ENCODE results near the gene SDHA.

The SDHA gene

DNA sequence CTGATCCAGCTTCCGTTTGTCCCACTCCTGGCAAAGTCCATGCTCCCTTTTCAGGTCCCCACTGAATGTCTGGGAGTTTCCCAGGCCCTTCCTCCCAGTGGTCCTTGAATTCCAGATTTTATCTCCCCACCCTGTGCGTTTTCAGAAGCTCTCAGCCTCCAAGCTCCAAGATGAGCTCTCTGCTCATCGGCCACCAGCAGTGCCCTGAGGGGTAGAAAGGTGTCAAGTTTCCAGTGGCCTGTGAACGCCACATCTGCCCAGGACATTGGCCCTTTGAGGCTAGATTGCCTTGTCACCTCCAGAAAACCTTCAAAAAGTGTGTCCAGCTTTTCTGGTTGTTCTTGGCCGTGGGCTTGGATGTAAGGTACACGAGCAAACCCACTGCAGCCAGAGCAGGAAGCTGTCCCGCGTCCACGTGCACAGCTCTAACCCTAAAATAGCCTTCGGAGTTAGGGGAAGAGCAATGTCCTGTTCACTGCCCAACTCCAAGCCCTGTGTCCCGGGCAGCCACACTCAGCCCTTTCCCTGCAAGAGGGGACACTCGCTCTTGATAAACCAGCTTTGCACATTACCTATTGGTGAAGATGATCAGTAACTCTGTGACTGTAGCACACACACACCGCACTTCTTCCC lies 37.7 kb upstream of the SDHA start:
- Histone ChIP-seq H3K9me3 (ENCODE audit: control insufficient read depth, low read length) (no peaks in the 10 kb centered on the region), H2AFZ (no peak overlapping the region), H3K79me2 (no peaks in the 10 kb centered on the region), H3K27me3 (ENCODE audit: control insufficient read depth, insufficient read depth, low read length) (no peaks in the 10 kb centered on the region), H3K36me3 (ENCODE audit: control insufficient read depth, insufficient read depth, low read length) (no peaks in the 10 kb centered on the region), H3K4me1 (peaks cover 7% of the 10 kb centered on the region), H3K9ac (no peak overlapping the region), H3K4me3 (ENCODE audit: low read depth, low read length) (no peak overlapping the region), H3K27ac (no peak overlapping the region), H3K4me2 (ENCODE audit: low read length) (no peak overlapping the region)
- TF ChIP-seq, protein P1, sequence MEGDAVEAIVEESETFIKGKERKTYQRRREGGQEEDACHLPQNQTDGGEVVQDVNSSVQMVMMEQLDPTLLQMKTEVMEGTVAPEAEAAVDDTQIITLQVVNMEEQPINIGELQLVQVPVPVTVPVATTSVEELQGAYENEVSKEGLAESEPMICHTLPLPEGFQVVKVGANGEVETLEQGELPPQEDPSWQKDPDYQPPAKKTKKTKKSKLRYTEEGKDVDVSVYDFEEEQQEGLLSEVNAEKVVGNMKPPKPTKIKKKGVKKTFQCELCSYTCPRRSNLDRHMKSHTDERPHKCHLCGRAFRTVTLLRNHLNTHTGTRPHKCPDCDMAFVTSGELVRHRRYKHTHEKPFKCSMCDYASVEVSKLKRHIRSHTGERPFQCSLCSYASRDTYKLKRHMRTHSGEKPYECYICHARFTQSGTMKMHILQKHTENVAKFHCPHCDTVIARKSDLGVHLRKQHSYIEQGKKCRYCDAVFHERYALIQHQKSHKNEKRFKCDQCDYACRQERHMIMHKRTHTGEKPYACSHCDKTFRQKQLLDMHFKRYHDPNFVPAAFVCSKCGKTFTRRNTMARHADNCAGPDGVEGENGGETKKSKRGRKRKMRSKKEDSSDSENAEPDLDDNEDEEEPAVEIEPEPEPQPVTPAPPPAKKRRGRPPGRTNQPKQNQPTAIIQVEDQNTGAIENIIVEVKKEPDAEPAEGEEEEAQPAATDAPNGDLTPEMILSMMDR (IDR thresholded peaks at IDR 0.05): no peak

DNA sequence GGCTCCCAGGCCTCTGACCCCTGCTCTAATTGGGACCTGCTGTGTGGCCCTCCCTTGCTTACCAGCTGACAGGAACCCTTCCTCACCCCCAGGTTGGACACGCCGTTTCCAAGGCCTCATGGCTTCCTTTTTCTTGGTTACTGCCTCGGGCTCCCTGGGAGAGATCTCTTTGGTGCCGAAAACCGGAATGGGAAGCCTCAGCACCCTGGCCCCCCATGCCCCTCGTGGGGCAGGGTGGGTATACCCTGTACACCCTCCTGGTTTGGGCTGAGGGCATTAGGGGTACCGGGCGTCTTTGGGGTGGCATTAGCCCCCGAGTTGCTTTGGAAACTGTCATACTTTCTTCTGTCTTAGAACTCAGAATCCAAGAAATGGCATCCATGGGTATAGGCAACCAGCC lies 37.0 kb upstream of the SDHA start:
- H3K36me3 ChIP-seq (ENCODE audit: control insufficient read depth, insufficient read depth, low read length): no peaks in the 10 kb centered on the region
- no peak overlapping the region for H3K9ac ChIP-seq
- H3K79me2 ChIP-seq: no peaks in the 10 kb centered on the region
- H3K27ac ChIP-seq: no peak overlapping the region
- H3K27me3 ChIP-seq (ENCODE audit: control insufficient read depth, insufficient read depth, low read length): no peaks in the 10 kb centered on the region
- no peak overlapping the region for H3K4me3 ChIP-seq (ENCODE audit: low read depth, low read length)
- no peak overlapping the region for H3K4me2 ChIP-seq (ENCODE audit: low read length)
- peaks cover 7% of the 10 kb centered on the region for H3K4me1 ChIP-seq
- H3K9me3 ChIP-seq (ENCODE audit: control insufficient read depth, low read length): no peaks in the 10 kb centered on the region
- TF ChIP-seq, protein P1 (IDR thresholded peaks at IDR 0.05): no peak
- no peak overlapping the region for H2AFZ ChIP-seq

DNA sequence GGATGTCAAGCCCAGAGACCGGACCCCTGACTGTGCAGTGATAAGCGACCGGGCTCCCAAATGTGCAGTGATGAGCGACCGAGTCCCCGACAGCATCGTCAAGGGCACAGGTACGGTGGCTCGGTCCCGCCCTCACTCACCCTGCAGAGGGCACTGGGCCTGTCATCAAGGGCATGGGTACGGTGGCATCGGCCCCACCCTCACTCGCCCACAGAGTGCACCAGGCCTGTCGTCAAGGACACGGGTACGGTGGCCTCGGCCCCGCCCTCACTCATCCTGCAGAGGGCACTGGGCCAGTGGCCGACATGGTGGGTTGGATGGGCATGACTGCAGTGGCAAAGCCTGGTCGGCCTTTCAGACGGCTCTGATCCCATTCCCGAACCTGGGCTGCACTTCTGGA lies 36.6 kb upstream of the SDHA start:
- TF ChIP-seq, protein P1 (IDR thresholded peaks at IDR 0.05): no peak
- H3K27me3 ChIP-seq (ENCODE audit: control insufficient read depth, insufficient read depth, low read length): no peaks in the 10 kb centered on the region

DNA sequence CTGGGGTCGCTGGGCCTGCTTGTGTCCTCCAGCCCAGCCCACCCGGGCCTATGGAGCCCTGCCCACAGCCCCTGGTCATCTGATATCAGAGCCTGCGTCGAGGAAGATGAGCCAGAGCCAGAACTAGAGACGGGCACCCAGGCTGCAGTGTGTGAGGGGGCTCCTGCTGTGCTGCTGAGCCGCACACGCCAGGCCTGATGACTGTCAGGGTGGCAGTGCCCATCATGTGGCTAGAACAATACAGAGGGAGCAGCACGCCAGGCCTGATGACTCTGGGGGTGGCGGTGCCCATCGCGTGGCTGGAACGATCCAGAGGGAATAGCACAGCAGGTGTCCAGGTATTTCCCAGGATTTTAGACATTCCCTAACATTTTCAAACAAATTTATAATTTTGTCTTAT lies 36.0 kb upstream of the SDHA start:
- Histone ChIP-seq H3K79me2 (no peaks in the 10 kb centered on the region), H3K4me3 (ENCODE audit: low read depth, low read length) (no peak overlapping the region), H2AFZ (no peak overlapping the region), H3K9me3 (ENCODE audit: control insufficient read depth, low read length) (no peaks in the 10 kb centered on the region), H3K4me2 (ENCODE audit: low read length) (no peak overlapping the region), H3K27ac (no peak overlapping the region), H3K9ac (no peak overlapping the region), H3K27me3 (ENCODE audit: control insufficient read depth, insufficient read depth, low read length) (no peaks in the 10 kb centered on the region), H3K36me3 (ENCODE audit: control insufficient read depth, insufficient read depth, low read length) (no peaks in the 10 kb centered on the region), H3K4me1 (no peaks in the 10 kb centered on the region)
- TF ChIP-seq, protein P1 (IDR thresholded peaks at IDR 0.05): no peak

More for the DNA sequence above, 36.6 kb upstream of the SDHA start:
- Histone ChIP-seq H3K36me3 (ENCODE audit: control insufficient read depth, insufficient read depth, low read length) (no peaks in the 10 kb centered on the region), H3K4me2 (ENCODE audit: low read length) (no peak overlapping the region), H3K4me3 (ENCODE audit: low read depth, low read length) (no peak overlapping the region), H3K79me2 (no peaks in the 10 kb centered on the region), H2AFZ (no peak overlapping the region), H3K4me1 (peaks cover 3% of the 10 kb centered on the region), H3K9ac (no peak overlapping the region), H3K27ac (no peak overlapping the region), H3K9me3 (ENCODE audit: control insufficient read depth, low read length) (no peaks in the 10 kb centered on the region)

DNA sequence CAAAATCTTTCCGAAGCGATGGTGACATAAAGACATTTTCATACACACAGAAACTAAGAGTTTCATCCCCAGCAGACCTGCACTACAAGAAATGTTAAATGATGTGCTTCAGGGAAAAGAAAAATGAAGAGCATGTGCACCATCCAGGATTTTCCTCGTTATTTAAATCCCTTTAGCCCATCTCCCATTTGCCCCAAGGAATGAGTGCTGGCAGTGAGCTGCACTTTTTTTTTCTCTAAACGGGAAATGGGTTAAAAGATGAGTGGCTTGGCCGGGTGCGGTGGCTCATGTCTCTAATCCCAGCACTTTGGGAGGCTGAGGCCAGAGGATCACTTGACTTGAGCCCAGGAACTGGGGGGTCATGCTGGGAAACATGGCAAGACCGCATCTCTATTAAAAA lies 33.6 kb upstream of the SDHA start:
- Histone ChIP-seq H2AFZ (no peak overlapping the region), H3K4me2 (ENCODE audit: low read length) (no peak overlapping the region), H3K27me3 (ENCODE audit: control insufficient read depth, insufficient read depth, low read length) (no peaks in the 10 kb centered on the region), H3K79me2 (no peaks in the 10 kb centered on the region), H3K36me3 (ENCODE audit: control insufficient read depth, insufficient read depth, low read length) (no peaks in the 10 kb centered on the region), H3K9ac (no peak overlapping the region), H3K4me1 (peaks cover 5% of the 10 kb centered on the region), H3K27ac (no peak overlapping the region), H3K4me3 (ENCODE audit: low read depth, low read length) (no peak overlapping the region), H3K9me3 (ENCODE audit: control insufficient read depth, low read length) (no peaks in the 10 kb centered on the region)
- TF ChIP-seq, protein P1 (IDR thresholded peaks at IDR 0.05): no peak
